Gastroesophageal sphincter (tissue), 4 donors: ENCODE results near the gene ARMH3. TPM values are rescaled to one million over a fixed set of nuclear protein-coding genes. Genes with fewer than 3 reads are reported as not detected.

Experiments
- ATAC-seq: fragments of 150-250 bp; one replicate; pipeline ENCODE4 v1.9.1; 2016; ENCODE audit warnings: mild to moderate bottlenecking, moderate library complexity
- H3K27ac ChIP-seq, 4 donors: fragments of 200-600 bp; sonication (generic) in 3 of 4; 1 replicate in 3 of 4; 2 replicates in 1 of 4; pipeline ENCODE4 v1.5.1; 2016 to 2019
- H3K27me3 ChIP-seq: fragments of 200-600 bp; sonication (generic); one replicate; pipeline ENCODE4 v1.5.1; 2019
- H3K36me3 ChIP-seq, 2 donors: fragments of 200-600 bp; sonication (generic); one replicate each; pipeline ENCODE4 v1.5.1; 2019; ENCODE audit warnings: control low read depth in 1 of 2
- H3K4me1 ChIP-seq, 3 donors: fragments of 200-600 bp; sonication (generic); 1 replicate in 2 of 3; 2 replicates in 1 of 3; pipeline ENCODE4 v1.5.1; 2016 to 2019; ENCODE audit warnings: control low read depth in 2 of 3
- H3K4me3 ChIP-seq, 2 donors: fragments of 200-600 bp; sonication (generic); one replicate each; pipeline ENCODE4 v1.5.1; 2019; ENCODE audit warnings: mild to moderate bottlenecking in 1 of 2, moderate library complexity in 1 of 2
- H3K9me3 ChIP-seq, 3 donors: fragments of 200-600 bp; sonication (generic); one replicate each; pipeline ENCODE4 v1.5.1; 2017 to 2019; ENCODE audit warnings: control low read depth in 2 of 3
- CTCF ChIP-seq, 4 experiments: fragments of 200-600 bp in 2 of 4; fragments of 450-650 bp in 2 of 4; sonication (generic) in 1 of 4; IDR thresholded peaks; one replicate each; pipeline ENCODE4 v1.5.1; 2017 to 2019; ENCODE audit warnings: antibody characterized with exemption in 4 of 4, mild to moderate bottlenecking in 2 of 4, moderate library complexity in 2 of 4
- EP300 ChIP-seq: sonication (generic); formaldehyde crosslinking; IDR thresholded peaks from one replicate; pipeline ENCODE4 v1.6.1; 2017; ENCODE audit warnings: antibody characterized with exemption, mild to moderate bottlenecking
- POLR2A ChIP-seq, 2 donors: fragments of 450-650 bp; IDR thresholded peaks; one replicate each; pipeline ENCODE4 v1.6.1; 2017; ENCODE audit warnings: antibody characterized with exemption in 2 of 2, mild to moderate bottlenecking in 2 of 2, moderate library complexity in 1 of 2
- POLR2AphosphoS5 ChIP-seq: sonication (generic); formaldehyde crosslinking; IDR thresholded peaks from one replicate; pipeline ENCODE4 v1.6.1; 2017; ENCODE audit warnings: antibody characterized with exemption
- WGBS, 2 donors: methylation state at CpG; one replicate each; pipeline ENCODE4 v1.1.5; 2018; ENCODE audit warnings: low coverage in 1 of 2; 5-methylcytosine and 5-hydroxymethylcytosine counted together
- total RNA-seq, 4 donors: library from RNA; depleted of rRNA; stranded (reverse); fragments of >200 nt; gene quantifications; one replicate each; pipeline ENCODE4 v1.1.0, GENCODE V29; 2016

Gene ARMH3
- total RNA-seq, 4 donors from 2014 or later: 12.4 to 17.2 (median 14.9) TPM

- Histone ChIP-seq H3K4me1 (peaks cover 0 to 15% (median under 1%) of the 10 kb centered on the region in 3 donors), H3K27me3 (no peaks in the 10 kb centered on the region), H3K27ac (no peak overlapping the region), H3K36me3 (peaks cover 0 to 10% of the 10 kb centered on the region in 2 donors), H3K4me3 (no peak overlapping the region), H3K9me3 (no peaks in the 10 kb centered on the region)
- WGBS, 2 donors: 82 to 88% methylated on average over 2 of the region's 2 CpGs
- ATAC-seq: no peak
- no peak for TF ChIP-seq EP300
- TF ChIP-seq CTCF (IDR thresholded peaks at IDR 0.05): no peak
- no peak for TF ChIP-seq POLR2AphosphoS5
- TF ChIP-seq POLR2A (IDR thresholded peaks at IDR 0.05): no peak
Measured at GRCh38 chr10:101824736-101825135, 231.2 kb downstream of the ARMH3 start.

GRCh38 chr10:101818872-101819633, 236.9 kb downstream of the ARMH3 start:
- H3K9me3 ChIP-seq: no peaks in the 10 kb centered on the region
- no peaks in the 10 kb centered on the region for H3K27me3 ChIP-seq
- TF ChIP-seq EP300 (no peak), CTCF (IDR thresholded peaks at IDR 0.05) (no peak), POLR2AphosphoS5 (no peak), POLR2A (IDR thresholded peaks at IDR 0.05) (no peak)
- H3K27ac ChIP-seq: peak overlapping the region; percentile 55 to 99 (median 97)
- H3K4me3 ChIP-seq: peak overlapping the region; percentile 95 to 100
- ATAC-seq: peak; percentile 37
- 19 to 29% methylated on average over 9 to 10 of the region's 14 CpGs for WGBS, 2 donors
- H3K4me1 ChIP-seq: peaks cover 0 to 33% (median 12%) of the 10 kb centered on the region in 3 donors
- H3K36me3 ChIP-seq: no peaks in the 10 kb centered on the region

- Histone ChIP-seq H3K4me1 (peaks cover 0 to 41% (median 15%) of the 10 kb centered on the region in 3 donors), H3K4me3 (peak within 1 kb of the TSS; percentile 95 to 100), H3K27me3 (no peaks in the 10 kb centered on the region), H3K36me3 (no peaks in the 10 kb centered on the region), H3K9me3 (no peaks in the 10 kb centered on the region), H3K27ac (peak within 1 kb of the TSS; percentile 89 to 99 (median 97))
- TF ChIP-seq POLR2A (IDR thresholded peaks at IDR 0.05): peak; percentile 89 to 95
- TF ChIP-seq EP300: no peak
- TF ChIP-seq POLR2AphosphoS5: peak; percentile 97
- WGBS, 2 donors: 0 to 1% methylated on average over 11 to 16 of the region's 47 CpGs
- peak; percentile 97 for ATAC-seq
Measured at GRCh38 chr10:101818119-101818871, 237.7 kb downstream of the ARMH3 start, which contains the start of gene OGA. Gene OGA (minus strand): TSS chr10:101818444. CDS start chr10:101818022, 422 bp downstream.

GRCh38 chr10:101817337-101818118, 238.4 kb downstream of the ARMH3 start:
- H3K9me3 ChIP-seq: no peaks in the 10 kb centered on the region
- WGBS, 2 donors: 0 to 3% methylated on average over 4 to 8 of the region's 44 CpGs
- peaks cover 0 to 49% (median 17%) of the 10 kb centered on the region in 3 donors for H3K4me1 ChIP-seq
- H3K27me3 ChIP-seq: no peaks in the 10 kb centered on the region
- peak; percentile 55 for ATAC-seq
- peak overlapping the region; percentile 89 to 99 (median 97) for H3K27ac ChIP-seq
- peaks cover 0 to 4% of the 10 kb centered on the region in 2 donors for H3K36me3 ChIP-seq
- TF ChIP-seq CTCF (IDR thresholded peaks at IDR 0.05): no peak
- TF ChIP-seq POLR2AphosphoS5: peak; percentile 90
- peak; percentile 60 to 64 for TF ChIP-seq POLR2A (IDR thresholded peaks at IDR 0.05)
- H3K4me3 ChIP-seq: peak overlapping the region; percentile 95 to 100
